ENCODE results near the gene FANCE.
"Not testable (repeated sequence)": the region's sequence is repeated elsewhere in the genome, so short reads cannot be mapped to it uniquely, and the experiment has no call there.

FANCE gene

DNA sequence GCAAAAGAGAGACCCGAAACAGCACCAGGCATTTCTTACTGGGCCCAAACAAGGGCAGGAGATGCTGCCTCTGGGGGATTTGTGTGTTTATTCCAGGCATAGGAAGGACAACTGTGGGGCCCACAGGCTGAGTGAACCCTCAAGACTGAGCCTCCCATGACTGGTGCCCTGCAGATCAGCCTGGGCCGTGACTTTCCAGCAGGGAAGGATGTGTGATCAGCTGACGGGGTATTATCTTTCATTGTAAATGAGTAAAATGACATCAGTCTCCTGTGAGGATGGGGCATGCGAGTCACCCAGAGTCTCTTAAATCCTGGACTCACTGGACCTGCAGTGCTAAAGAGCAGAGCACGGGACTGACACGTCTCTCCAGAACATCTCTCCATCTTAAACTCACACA is 48.6 kb downstream of the FANCE start:
- no peak for DNase-seq

DNA sequence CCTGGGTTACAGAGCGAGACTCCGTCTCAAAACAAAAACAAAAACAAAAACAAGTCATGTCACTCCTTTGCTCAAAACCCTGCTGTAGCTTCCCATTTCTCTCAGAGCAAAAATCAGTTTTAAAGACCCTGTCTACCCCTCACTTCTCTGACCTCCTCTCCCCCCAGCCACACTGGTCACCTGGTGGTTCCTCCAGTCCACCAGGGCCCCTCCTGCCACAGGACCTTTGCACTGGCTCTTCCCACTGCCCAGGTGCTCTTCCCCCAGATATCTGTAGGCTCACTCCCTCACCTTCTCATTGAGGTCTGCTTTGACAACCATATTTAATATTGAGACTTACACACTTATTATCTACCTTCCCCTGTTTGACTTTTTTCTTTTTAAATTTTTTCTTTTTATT is 49.6 kb downstream of the FANCE start:
- DNase-seq = no peak

DNA sequence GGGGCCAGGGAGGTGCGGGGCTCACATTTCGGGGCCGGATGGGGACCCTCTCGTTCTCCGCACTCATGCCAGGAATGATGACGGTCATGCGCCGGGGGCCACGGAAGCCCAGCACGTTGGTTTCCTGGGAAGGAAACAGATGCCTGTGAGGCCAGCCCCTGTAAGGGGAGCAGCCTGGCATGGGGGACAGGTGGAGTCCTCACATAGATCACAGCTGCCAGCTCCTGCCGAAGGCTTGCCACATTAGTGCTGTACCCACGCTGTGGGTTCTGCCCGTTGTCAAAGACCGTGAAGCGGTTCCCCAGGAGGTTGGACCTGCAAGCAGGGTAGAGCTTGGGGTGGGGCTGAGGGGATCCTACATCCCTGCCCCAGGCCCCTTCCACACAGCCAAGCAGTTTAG is 51.4 kb downstream of the FANCE start:
- DNase-seq = no peak

DNA sequence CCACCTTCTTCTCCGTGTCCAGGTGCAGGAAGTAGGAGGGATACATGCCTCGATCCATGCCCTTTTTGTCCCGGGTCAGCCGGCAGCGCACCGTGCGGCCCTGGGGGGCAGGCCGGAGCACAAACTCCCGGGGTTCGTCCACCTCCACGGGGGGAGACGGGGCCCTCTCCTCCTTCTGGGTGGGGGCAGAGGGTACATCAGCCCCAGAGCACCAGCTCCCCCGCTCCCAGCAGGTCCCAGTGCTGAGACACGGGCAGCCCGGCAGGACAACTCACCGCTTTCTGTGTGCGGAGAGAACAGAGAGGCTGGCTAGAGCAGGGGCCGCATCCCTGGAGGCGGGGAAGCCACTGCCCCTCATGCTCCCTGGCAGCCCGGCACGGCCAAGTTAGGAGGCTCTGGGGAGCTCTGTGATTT is 53.9 kb downstream of the FANCE start:
- DNase-seq = no peak

DNA sequence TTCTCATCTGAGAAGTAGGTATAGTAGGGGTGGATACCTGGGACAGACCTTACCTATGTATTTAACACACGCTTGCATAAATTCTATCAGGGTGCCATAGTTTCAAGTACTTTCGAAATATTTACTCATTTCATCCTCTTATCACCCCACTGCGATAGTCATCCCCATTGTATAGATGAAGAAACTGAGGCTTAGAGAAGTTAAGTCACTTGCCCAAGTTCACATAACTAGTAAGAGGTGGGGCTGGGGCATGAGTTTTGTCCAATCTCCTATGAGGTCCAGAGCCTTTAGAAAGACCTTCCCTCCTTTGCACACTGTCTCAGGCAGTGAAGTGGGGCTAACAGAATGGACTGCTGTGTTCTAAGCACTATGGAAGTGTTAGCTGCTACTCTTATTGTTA is 54.4 kb downstream of the FANCE start:
- no peak for DNase-seq

DNA sequence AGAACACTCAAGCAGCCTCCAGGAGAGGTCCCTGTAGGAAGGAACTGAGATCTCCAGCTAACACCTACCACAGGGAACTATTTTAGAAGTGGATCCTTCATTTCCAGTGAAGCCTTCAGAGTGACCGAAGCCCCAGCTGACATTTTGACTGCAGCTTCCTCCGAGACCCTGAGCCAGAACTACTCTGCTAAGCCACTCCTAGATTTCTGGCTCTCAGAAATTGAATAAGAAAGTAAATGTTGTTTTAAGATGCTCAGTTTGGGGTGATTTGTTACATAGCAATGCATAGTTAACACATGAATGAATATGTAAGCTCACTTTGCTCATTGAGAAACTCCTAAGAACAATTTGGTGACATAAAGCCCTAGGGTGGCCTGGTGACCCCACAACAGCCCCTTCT is 55.1 kb downstream of the FANCE start:
- DNase-seq = no peak

DNA sequence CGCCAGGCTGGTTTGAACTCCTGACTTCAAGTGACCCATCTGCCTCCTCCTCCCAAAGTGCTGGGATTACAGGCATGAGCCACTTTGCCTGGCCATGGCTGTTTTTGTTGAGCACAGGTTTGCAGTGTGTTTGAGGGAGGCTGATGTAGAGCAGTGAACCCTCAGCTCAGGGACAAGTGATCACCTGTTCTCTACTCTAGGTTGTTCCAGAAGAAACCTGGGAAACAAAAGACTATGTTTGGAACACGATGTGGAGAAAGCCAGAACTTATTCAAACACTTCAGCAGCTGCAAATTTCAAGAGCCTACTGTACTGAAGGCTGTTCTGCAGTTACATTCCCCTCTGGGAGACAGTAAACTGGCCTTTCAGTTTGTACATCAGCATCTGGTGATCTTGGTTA is 55.9 kb downstream of the FANCE start:
- no peak for DNase-seq

DNA sequence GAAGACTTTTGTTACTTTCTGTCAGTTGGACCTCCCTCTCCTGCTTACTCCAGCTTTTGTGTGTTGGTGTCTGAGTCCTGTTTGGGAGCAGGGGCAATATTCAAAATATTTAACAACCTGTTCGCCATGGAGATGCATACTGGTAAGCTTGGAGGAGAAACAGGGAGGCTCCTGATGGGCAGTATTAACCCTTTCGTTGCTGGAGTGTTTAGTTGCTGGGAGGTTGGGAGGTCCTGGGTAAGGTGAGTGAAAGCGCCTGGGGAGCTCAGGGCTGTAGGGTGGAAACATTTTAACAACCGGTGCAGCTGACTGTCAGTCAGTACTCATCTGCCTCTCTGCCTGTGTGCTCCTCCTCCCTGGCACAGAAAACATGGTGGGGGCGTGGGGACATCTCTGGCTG is 56.4 kb downstream of the FANCE start:
- no peak for DNase-seq

DNA sequence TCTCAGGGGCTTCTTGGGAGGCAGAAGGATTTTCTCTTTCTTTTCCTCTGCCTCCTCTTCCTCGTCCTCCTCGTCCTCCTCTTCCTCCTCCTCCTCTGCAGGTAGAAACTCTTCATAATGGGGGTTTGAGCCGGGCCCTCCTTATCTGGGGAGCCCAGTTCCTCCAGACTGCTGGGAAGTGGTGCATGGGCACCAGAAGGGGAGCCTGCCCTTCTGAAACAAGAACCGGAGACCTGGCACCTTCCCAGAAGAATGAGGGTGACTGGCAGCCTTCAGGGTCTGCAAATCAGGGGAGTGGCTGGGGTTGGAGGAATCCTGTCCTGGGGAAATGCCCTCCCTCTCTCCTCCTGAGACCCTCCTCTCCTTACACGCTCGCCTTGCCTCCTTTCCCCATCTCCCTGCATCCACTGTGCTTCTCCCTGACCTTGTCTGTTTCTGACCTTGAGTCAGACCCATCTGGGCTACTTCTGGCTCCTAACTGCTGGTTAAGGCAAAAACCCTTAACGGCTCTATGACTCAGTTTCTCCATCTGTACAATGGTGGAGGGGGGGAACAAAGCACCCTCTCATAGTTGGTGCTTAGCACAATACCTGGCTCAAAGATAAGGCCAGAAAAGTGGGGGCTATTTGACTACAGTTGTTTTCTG is 58.9 kb downstream of the FANCE start:
- no peak for DNase-seq

DNA sequence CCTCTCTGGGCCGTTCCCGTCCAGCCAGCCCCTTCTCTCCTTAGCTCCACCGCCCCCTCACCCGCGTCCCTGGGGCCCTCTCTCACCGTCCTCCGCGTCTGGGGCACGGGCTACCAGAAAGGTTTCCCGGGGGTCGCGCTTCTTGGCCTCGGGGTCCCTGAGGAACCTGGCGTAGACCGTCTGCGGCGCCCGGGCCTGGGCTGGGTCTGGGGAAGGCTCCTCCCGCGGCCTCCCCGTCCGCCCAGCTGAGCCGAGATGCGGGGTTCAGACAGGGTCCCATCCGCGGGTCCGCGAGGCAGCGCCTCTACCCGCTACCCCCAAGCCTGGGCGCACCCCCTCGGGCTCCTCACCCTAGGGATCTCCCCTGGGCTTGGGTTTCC is 59.4 kb downstream of the FANCE start:
- DNase-seq = no peak

DNA sequence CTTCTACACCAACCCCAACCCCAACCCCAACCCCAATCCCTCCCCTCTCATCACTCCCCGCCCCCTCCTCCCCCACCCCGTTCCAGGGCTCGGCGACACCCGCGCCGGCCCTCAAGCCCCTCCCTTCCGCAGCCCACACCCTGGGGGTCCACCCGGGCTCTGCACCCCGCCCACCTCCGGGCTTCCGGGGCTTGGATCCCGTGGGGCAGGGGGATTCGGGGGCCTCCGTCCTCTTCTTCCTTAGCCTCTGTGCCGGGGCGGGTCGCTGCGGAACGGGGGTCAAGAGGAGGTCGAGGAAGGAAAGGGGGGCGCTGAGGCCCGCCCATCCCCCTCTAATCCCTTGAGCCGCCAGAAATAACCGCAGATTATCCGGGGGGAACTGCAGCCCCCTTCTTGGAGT is 59.9 kb downstream of the FANCE start:
- no peak for DNase-seq

DNA sequence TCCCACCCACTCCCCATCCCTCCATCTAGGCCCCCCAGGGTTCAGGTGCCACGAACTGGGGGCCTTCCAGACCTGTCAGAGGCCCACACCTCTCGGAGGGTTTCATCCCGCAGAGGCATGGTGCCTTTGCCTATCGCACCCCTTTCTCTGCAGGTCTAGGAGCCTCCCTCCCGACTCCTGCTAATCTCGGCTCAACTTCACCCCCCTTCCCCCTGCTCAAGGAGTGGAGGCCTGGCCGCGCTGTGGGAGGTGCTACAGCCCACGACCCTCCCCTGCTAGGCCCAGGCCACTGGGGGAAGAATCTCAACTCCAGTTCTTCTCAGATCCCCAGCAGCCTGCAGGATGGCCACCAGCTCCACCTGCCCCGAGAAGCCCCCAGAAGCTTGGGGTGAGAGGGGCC is 60.6 kb downstream of the FANCE start, which contains the start of gene TULP1:
TSS of gene TULP1 (minus strand) at position 157 of the 400 bp plus-strand sequence. CDS start at position 119, 38 bp downstream.
- DNase-seq = no peak

DNA sequence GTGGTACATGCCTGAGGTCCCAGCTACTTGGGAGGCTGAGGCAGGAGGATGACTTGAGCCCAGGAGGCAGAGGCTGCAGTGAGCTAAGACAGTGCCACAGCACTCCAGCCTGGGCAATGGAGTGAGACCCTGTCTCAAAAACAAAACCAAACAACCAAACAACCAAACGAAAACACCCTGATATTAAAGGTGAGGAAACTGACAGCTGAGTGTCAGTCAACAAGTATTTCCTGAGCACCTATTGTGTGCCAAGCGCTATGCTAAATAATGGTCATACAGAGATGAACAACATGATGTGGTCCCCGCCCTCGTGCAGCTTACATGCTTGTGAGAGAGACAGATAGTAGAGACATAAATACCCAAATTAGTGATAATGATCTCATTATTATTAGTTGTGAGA is 62.4 kb downstream of the FANCE start:
- DNase-seq = no peak

DNA sequence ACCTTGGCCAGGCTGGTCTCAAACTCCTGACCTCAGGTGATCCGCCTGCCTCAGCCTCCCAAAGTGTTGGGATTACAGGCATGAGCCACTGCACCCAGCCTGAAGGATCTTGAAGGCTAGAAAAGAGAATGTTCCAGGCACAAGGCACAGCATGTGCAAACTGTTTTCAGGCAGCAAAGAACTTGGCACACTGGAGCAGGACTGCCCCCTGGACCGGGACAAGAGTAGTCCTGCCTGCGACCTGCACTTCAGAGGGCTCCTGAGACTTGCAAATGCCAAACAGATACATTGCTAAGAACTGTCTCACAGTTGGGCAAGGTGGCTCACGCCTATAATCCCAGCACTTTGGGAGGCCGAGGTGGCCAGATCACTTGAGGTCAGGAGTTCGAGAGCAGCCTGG is 63.8 kb downstream of the FANCE start:
- not testable (repeated sequence) for DNase-seq
